T-helper 2 cell treated with Interferon-gamma antibody and Interleukin-4, amounts not matched to agents 100 ng/mL and 5 ng/mL, for 36 hours (primary cell): ENCODE data around the gene SERHL2. TPM values are rescaled to one million over a fixed set of nuclear protein-coding genes. Genes with fewer than 3 reads are reported as not detected.
"Not testable (repeated sequence)": the region's sequence is repeated elsewhere in the genome, so short reads cannot be mapped to it uniquely, and the experiment has no call there.

Experiments
- intact Hi-C: fragments of 100-400 bp; cut with micrococcal nuclease; formaldehyde crosslinking; loops from one replicate; pipeline ENCODE4 v1.15.1; 2023
- total RNA-seq: library from RNA; stranded (reverse); gene quantifications from 2 replicates; pipeline ENCODE4 v1.2.3, GENCODE V29; 2022

Gene SERHL2
- total RNA-seq, 1 donor from 2014 or later = 0.86 TPM

GRCh38 chr22:42571068-42571467 is 17.3 kb downstream of the SERHL2 start:
- intact Hi-C loops = not testable (repeated sequence)

- intact Hi-C loops = not testable (repeated sequence)
These were observed 20.3 kb downstream of the SERHL2 start for GRCh38 chr22:42574046-42574445.

GRCh38 chr22:42574468-42574867 is 20.7 kb downstream of the SERHL2 start:
- intact Hi-C loops = not testable (repeated sequence)

GRCh38 chr22:42575996-42576574 is 22.3 kb downstream of the SERHL2 start:
- intact Hi-C loops = not testable (repeated sequence)

GRCh38 chr22:42577141-42577540 is 23.4 kb downstream of the SERHL2 start:
- intact Hi-C loops = not testable (repeated sequence)

- intact Hi-C loops = no loop called here
These were observed 24.0 kb downstream of the SERHL2 start for GRCh38 chr22:42577623-42578240.

GRCh38 chr22:42580040-42580439 is 26.3 kb downstream of the SERHL2 start:
- intact Hi-C loops = not testable (repeated sequence)

GRCh38 chr22:42581194-42581761 is 27.5 kb downstream of the SERHL2 start:
- intact Hi-C loops = not testable (repeated sequence)

GRCh38 chr22:42581762-42582716 is 28.3 kb downstream of the SERHL2 start:
- intact Hi-C loops = loop anchor here (2.0 kb wide), 2 partner anchors 29 to 33 kb away; partner anchors contain the start of genes POLDIP3 and SERHL2

GRCh38 chr22:42582987-42583386 is 29.2 kb downstream of the SERHL2 start:
- intact Hi-C loops = loop anchor here (2.0 kb wide), 2 partner anchors 30 to 32 kb away; partner anchors contain the start of genes POLDIP3 and SERHL2

GRCh38 chr22:42584364-42584940 is 30.7 kb downstream of the SERHL2 start:
- intact Hi-C loops = no loop called here

GRCh38 chr22:42585096-42585495 is 31.3 kb downstream of the SERHL2 start:
- intact Hi-C loops = no loop called here

GRCh38 chr22:42586381-42586780 is 32.6 kb downstream of the SERHL2 start:
- intact Hi-C loops = no loop called here

GRCh38 chr22:42587588-42588175 is 33.9 kb downstream of the SERHL2 start:
- intact Hi-C loops = no loop called here

GRCh38 chr22:42591987-42592386 is 38.2 kb downstream of the SERHL2 start:
- intact Hi-C loops = no loop called here

GRCh38 chr22:42595434-42595833 is 41.7 kb downstream of the SERHL2 start:
- intact Hi-C loops = no loop called here

GRCh38 chr22:42596336-42596735 is 42.6 kb downstream of the SERHL2 start:
- intact Hi-C loops = no loop called here

- intact Hi-C loops = no loop called here
These were observed 43.2 kb downstream of the SERHL2 start for GRCh38 chr22:42596863-42597530.

- intact Hi-C loops = no loop called here
These were observed 48.2 kb downstream of the SERHL2 start for GRCh38 chr22:42601879-42602465.

- intact Hi-C loops = no loop called here
These were observed 48.7 kb downstream of the SERHL2 start for GRCh38 chr22:42602470-42602869.
